Inferior parietal cortex (tissue), 1 donor: Measurements from ENCODE around the gene MVP.
"Not testable (repeated sequence)": the region's sequence is repeated elsewhere in the genome, so short reads cannot be mapped to it uniquely, and the experiment has no call there.

ENCODE experiments used
- DNase-seq: peaks from one replicate; pipeline ENCODE4 v3.0.0-alpha.2; 2016; ENCODE audit errors: extremely low spot score

Gene MVP

DNA sequence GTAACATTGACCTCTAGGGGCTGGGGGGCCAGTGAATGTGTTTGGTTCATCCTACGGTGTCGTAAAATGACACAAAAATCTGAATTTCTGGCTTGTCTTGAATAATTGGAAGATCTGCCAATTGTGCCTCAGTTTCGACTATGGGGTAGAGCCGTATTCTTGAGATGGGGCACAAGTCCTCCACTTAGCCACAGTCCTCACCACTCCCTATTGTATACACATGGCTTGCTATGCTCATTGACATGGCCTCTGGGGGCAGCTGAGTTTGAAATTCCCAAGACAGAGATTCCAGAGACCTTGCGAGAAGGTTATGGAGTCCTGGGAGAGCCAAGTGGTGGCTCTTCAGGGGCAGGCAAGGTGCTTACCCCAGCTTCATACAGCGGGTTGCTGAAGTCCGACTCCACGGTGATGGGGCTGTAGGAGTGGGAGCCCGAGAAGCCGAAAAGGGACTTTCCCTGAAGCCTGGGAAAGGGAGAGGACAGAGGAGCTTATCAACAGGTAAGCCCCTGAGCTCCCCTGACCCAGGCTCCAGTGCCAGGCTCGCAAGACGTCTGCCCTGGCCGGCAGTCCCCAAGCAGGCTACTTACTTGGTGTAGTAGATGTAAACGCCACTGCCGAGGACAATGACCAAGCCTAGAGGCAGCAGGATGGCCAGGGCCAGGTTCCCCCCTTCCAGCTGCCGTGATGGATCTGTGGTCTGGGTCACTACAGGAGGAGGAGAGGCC, 51.7 kb downstream of the MVP start:
- DNase-seq: no peak

DNA sequence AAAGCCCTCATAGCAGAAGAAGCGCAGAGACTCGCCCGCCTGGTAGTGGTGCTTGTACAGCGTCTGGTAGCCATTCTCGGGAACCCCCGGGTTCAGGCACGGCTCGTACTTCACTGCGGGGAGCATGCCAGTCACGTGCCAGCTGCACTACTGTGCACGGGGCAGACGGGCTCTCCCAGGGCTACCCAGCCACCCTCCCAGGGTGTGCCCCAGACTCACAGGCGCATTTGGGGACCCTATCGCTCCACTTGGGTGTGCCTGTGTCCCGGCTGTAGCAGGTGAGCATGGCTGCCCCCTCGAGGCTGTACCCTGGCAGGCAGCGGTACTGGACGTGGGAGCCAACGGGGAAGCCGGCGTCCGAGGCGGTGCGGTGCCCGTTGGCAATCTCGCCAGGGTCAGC, 53.1 kb downstream of the MVP start:
- no peak for DNase-seq

DNA sequence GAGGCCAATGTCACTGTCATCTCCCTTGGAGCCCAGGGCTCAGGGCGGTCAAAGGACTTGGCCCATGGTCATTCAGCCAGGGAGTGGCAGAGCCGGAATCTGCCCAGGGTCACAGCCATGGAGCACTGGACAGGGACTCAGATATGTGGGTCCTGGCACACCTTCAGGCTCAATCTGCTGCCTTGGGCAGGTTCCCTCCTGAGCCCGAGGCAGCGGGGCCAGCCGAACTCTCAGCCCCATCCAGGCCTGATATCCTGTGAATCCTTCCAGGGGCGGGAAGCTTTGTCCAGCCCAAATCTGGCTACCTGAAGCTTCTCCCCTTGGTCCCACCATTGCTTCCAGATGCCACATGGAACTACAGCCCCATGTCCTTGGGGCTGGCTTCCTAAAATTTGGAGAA, 54.9 kb downstream of the MVP start:
- no peak for DNase-seq

DNA sequence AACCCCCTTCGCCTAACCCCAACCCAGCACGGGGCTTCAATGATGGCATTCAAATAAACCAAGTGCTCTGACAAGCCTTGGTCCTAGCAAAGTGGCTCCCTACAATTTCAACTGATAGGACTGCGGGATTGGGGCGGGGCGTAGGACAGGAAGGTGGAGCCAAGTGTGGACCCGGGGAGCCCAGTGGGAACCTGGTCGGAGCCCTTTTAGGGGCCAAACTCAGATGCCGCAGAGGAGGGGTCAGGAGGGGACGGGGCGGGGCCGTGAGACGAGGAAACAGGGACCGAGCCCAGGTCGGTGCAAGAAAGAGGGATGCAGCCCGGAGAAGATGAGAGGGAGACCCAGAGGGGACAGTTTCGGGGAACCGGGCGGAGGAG, 55.9 kb downstream of the MVP start:
- no peak for DNase-seq

DNA sequence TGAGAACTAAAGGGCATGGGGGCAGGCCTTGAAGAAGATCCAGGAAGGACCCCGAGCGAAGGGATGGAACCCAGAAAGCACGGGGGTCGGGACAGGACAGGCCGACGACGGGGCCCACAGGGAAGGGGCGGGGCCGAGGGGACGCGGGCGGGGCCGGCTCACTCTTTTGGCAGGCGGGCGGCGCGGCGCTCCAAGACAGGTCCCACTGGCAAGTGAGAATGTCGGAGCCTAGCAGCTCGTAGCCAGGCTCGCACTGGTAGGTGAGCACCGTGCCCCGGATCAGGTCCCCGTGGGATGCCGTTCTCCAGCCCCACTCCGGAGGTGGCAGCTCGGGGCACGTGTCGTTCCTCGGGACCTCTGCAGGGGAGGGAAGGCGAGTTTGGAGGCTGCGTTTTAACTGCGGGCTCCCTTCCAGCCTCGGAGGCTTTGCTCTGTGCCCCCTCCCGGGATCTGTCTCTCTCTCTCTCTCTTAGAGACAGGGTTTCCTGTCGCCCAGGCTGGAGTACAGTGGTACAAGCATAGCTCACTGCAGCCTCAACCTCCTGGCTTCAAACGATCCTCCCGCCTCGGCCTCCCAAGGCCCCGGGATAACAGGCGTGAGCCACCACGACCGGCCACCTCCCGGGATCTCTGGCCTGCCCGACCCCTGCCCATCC, 56.5 kb downstream of the MVP start:
- no peak for DNase-seq

DNA sequence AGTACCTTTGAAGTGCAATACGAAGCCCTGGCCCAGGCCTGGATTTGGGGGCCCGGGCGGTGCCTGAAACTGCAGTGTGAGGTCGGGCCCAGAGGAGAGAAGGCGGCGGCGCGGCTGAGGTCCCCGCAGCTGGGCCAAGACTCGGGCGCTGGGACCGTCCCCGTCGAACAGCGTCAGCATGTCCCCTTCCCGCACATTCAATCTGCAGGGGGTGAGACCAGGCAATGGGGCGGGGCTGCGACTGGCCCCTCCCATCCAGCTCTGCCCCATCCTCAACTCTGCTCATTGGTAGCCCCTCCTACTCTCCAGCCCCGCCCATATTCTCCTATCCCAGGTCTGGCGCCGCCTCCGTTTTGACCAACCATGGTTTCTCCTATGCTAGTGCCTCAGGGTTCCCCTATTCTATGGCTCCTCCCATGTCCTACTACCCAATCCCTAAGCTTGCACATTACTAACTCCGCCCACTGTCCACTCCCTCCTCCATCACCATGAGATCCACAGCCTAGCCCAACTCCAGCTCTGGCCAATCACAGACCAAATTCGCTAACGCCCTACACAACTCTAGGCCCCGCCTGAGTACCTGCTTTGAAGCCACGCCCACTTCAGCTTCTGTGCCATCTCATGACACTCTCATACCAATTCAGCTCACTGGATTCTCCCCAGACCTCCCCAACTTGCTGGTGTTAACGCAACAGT, 57.2 kb downstream of the MVP start:
- no peak for DNase-seq

DNA sequence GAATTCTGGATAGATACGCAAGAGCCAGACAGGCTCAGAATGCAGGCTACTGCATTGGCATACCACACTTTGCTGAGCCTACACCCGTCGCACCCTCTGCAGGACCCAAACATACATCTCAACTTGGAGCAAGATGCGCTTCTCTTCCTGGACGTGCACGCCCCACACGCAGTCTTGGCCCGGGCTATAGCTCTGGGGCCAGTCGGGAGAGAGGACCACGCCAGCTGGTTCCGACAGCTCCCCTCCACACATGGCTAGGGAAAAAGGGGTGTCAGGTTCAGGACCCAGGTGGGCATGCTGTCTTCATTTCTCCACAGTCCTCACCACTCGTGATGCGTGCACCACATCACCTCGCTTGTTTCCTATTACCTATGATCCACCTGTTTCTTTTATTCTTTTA, 57.9 kb downstream of the MVP start:
- DNase-seq: no peak

DNA sequence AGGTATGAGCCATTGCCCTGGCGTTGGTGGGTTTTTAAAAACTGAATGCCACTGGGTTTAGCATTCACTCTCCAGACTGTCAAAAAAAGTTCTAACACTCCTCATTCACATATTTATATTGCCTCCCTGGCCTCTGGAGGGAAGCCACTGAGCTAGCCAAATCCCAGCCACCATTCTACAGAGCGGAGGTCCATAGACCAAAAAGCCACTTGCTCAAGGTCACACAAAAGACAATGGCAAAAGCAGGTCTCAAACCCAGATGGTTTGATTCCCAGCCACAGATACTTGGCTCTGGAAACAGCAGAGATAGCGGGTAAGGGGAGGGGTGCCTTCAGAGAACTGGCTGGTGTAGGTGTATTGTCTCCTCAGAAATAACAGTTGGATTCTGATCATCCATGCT, 60.8 kb downstream of the MVP start:
- DNase-seq: no peak

DNA sequence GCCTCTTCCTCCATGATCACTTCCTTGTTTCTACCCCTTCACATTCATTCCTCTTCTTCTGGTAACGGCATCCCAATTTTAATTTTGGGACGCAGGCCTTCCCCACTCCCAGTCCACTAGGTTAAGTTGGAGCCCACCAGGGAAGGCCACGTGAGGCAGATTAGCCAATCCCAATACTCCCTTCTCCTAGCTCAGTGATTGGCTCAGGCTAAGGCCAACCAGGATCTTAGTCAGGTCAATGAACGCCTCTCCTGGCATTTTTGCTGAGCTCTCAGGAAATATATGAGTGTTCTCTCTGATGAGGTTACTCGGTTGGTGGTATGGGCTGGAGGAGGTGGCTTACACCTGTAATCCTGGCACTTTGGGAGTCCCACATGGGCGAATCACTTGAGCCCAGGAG, 63.7 kb downstream of the MVP start:
- DNase-seq: no peak

DNA sequence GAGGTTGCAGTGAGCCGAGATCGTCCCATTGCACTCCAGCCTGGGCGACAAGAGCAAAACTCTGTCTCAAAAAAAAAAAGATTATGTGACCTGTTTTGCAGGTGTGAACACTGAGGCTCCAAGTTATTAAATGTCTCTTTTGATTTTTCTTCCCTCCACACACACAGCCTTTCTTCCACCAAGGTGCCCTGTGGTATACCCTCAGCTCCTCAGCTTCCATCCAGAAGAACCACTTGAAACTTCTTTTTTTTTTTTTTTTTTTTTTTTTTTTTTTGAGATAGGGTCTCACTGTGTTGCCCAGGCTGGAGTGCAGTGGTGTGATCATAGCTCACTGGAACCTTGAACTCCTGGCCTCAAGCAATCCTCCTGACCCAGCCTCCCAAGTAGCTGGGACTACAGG, 69.1 kb downstream of the MVP start:
- not testable (repeated sequence) for DNase-seq

DNA sequence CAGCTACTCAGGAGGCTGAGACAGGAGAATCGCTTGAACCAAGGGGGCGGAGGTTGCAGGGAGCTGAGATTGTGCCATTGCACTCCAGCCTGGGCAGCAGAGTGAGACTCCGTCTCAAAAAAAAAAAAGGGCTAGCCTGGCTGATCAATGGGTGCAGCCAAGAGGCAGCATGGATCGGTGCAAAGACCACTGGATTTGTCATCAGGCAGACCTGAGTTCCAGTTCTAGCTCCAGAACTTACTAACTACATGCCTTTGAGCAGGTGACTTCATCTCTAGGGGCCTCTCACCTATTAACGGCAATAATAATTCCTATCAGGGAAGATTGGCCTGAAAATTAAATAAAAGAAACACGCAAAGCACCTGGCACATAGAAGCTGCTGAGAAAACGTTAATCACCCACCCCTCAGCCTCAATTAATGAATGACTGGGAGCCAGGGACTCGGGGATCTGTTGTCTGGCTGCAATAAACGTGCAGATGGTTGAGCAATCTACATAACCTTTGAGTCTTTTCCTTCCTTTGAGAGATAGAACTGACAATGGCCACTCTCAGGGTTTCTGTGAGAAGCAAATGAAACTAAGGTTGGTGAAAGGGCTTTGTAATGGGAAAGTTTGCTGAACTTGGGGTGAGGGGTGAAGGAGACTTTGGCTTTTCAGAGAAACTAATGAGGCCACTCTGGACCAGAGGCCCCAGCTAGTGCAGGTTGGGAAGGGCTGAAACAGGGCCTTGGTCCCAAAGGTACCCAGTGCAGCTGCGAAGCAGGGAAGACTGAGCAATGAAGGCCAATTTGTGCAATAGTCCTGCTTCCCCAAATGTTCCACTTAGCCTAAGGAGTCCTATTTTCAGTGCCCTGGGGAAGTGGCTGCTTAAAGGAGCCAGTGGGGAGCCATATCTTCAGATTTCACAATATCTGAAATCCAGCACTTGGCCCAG, 71.5 kb downstream of the MVP start:
- no peak for DNase-seq

DNA sequence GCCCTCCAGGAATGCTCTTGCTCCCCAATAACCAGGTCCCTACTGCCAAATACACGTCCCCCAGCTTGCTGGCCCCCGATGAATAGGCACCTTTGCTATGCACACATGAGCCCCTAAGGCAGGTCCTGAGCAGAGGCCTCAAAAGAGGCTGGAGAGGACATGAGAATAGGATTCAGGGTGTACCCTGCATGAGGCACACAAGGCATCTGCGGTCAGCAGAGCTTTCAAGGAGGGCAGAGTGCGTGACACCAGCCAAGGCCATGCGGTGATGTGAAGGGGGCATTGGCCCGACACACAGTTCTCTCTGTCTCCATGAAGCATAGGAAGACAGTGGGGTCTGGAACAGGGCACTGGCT, 72.2 kb downstream of the MVP start:
- no peak for DNase-seq

DNA sequence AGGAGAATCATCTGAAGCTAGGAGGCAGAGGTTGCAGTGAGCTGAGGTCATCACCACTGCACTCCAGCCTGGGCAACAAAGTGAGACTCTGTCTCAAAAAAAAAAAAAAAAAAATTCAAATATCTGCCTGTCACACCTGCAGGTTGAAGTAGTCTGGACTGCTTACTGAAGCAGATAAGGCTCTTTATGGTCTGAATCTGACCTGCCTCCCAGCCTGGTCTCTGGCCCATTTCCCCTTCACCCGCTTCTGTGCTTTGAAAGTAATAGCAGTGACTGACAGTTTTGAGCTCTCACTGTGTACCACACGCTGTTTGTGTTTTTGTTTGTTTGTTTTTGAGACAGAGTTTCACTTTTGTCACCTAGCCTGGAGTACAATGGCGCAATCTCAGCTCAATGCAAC, 73.3 kb downstream of the MVP start:
- DNase-seq: no peak

DNA sequence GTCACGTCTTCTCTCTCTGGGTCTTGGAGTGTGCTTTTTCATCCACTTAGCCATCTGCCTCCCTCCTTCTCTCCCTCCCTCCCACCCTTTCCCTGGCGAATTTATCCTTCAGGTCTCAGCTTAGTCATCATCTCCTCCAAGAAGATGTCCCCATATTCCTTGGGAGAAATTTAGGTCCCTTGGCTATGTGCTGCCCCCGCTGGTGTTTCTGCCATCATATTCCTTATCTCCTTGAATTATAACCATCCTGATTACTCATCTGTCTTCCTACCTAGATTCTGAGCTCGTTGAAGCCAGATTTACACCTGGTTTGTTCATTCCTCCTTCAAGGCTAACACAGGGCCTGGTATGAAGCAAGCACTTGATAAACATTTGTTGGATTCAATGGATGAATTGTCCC, 74.1 kb downstream of the MVP start:
- DNase-seq: no peak

DNA sequence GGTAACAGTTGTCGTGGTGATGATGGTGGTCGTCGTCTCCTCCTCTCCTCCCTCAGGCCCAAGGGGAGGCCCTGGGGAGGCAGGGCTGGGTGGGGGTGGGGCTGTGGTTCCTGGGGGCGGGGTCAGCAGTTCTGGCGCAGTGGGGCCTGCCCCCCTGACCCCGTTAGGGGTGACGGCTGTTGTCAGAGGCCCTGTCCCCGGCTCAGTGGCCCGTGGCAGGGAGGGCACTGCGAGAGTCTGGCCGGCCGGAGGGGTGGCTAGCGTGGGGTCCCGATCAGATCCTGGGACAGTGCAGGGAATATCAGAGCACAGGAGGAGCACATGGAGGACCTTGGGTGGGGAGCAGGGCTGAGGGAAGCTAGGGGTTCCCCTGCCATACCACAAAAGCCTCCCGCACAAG, 76.6 kb downstream of the MVP start:
- no peak for DNase-seq

DNA sequence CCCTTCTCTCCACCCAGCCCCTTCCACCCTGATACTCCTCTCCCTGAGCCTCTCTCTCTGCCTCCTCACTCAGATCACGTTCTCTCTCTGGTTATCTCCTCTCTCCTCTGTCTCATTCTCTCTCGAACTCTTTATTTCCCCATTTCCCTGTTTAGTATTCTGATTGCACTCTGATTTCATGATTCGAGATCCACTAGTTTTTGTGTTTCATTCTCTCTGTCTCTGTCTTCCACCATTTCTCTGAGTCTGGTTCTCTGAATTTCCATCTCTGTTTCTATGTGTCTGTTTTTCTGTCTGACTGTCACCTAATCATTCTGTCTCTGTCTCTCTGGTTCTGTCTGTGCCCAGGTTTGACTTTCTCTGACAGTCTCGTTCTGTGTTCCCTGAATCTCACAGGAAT, 77.1 kb downstream of the MVP start:
- DNase-seq: no peak
